Liver (tissue), 9 donors: ENCODE results near the gene BLID. TPM values are rescaled to one million over a fixed set of nuclear protein-coding genes. Genes with fewer than 3 reads are reported as not detected.

ENCODE experiments used
- DNase-seq: peaks from one replicate; pipeline ENCODE4 v3.0.0-alpha.2; 2017; ENCODE audit warnings: low spot score
- H3K27ac ChIP-seq, 2 donors: one replicate each; pipeline ENCODE4 v1.7.0; 2013; ENCODE audit warnings: inconsistent platforms in 2 of 2, low read length in 2 of 2, control low read depth in 1 of 2, low read depth in 1 of 2, mild to moderate bottlenecking in 1 of 2
- H3K27me3 ChIP-seq, 4 donors: one replicate each; pipeline versions ENCODE4 v1.6.1 to v1.7.0; 2013; ENCODE audit warnings: low read length in 3 of 4, inconsistent platforms in 1 of 4, mild to moderate bottlenecking in 1 of 4, moderate library complexity in 1 of 4; ENCODE audit not compliant: control insufficient read depth in 4 of 4, insufficient read depth in 4 of 4
- H3K36me3 ChIP-seq, 4 donors: one replicate each; pipeline versions ENCODE4 v1.6.1 to v1.7.0; 2013; ENCODE audit warnings: low read length in 3 of 4, mild to moderate bottlenecking in 3 of 4, low read depth in 1 of 4, moderate library complexity in 1 of 4; ENCODE audit not compliant: control insufficient read depth in 4 of 4, insufficient read depth in 3 of 4
- H3K4me1 ChIP-seq, 4 donors: one replicate each; pipeline versions ENCODE4 v1.6.1 to v1.7.0; 2013; ENCODE audit warnings: low read length in 3 of 4, mild to moderate bottlenecking in 3 of 4, moderate library complexity in 1 of 4; ENCODE audit not compliant: control insufficient read depth in 4 of 4, insufficient read depth in 4 of 4
- H3K4me3 ChIP-seq, 3 donors: one replicate each; pipeline versions ENCODE4 v1.6.1 to v1.7.0; 2013; ENCODE audit warnings: low read length in 3 of 3, control low read depth in 1 of 3, low read depth in 1 of 3, mild to moderate bottlenecking in 1 of 3
- H3K9ac ChIP-seq, 2 donors: one replicate each; pipeline ENCODE4 v1.7.0; 2013; ENCODE audit warnings: low read length in 2 of 2, mild to moderate bottlenecking in 2 of 2, moderate library complexity in 2 of 2, control low read depth in 1 of 2, low read depth in 1 of 2
- H3K9me3 ChIP-seq, 4 donors: one replicate each; pipeline versions ENCODE4 v1.6.1 to v1.7.0; 2013; ENCODE audit warnings: low read length in 3 of 4; ENCODE audit not compliant: control insufficient read depth in 4 of 4
- EGR1 ChIP-seq, 2 donors: IDR thresholded peaks; 2 replicates each; pipeline ENCODE4 v1.6.1; 2016 to 2018; ENCODE audit warnings: antibody characterized with exemption in 2 of 2, low read depth in 2 of 2
- FOXA1 ChIP-seq: IDR thresholded peaks from 2 replicates; pipeline ENCODE4 v1.6.1; 2016; ENCODE audit warnings: antibody characterized with exemption
- FOXA2 ChIP-seq: IDR thresholded peaks from 2 replicates; pipeline ENCODE4 v1.6.1; 2016; ENCODE audit warnings: antibody characterized with exemption
- GABPA ChIP-seq, 2 donors: IDR thresholded peaks in 1 of 2; conservative IDR thresholded peaks in 1 of 2; 2 replicates each; pipeline ENCODE4 v1.6.1; 2016; ENCODE audit warnings: antibody characterized with exemption in 2 of 2, mild to moderate bottlenecking in 1 of 2, moderate library complexity in 1 of 2
- HNF4A ChIP-seq, 2 donors: conservative IDR thresholded peaks; 2 replicates each; pipeline ENCODE4 v1.6.1; 2016; ENCODE audit warnings: antibody characterized with exemption in 2 of 2, mild to moderate bottlenecking in 2 of 2
- HNF4G ChIP-seq: IDR thresholded peaks from 2 replicates; pipeline ENCODE4 v1.6.1; 2016; ENCODE audit warnings: antibody characterized with exemption
- JUND ChIP-seq, 2 donors: IDR thresholded peaks; 2 replicates each; pipeline ENCODE4 v1.6.1; 2016; ENCODE audit warnings: antibody characterized with exemption in 2 of 2
- NR2F2 ChIP-seq: IDR thresholded peaks from 2 replicates; pipeline ENCODE4 v1.6.1; 2016; ENCODE audit warnings: antibody characterized with exemption
- RAD21 ChIP-seq, 2 donors: IDR thresholded peaks; 2 replicates each; pipeline ENCODE4 v1.6.1; 2016; ENCODE audit warnings: antibody characterized with exemption in 2 of 2, mild to moderate bottlenecking in 2 of 2
- REST ChIP-seq: IDR thresholded peaks from 2 replicates; pipeline ENCODE4 v1.6.1; 2016; ENCODE audit warnings: antibody characterized with exemption, mild to moderate bottlenecking
- RXRA ChIP-seq, 2 donors: IDR thresholded peaks; 2 replicates each; pipeline ENCODE4 v1.6.1; 2017 to 2018; ENCODE audit warnings: antibody characterized with exemption in 2 of 2, mild to moderate bottlenecking in 1 of 2
- SP1 ChIP-seq: IDR thresholded peaks from 2 replicates; pipeline ENCODE4 v1.6.1; 2018; ENCODE audit warnings: antibody characterized with exemption, mild to moderate bottlenecking
- TAF1 ChIP-seq: conservative IDR thresholded peaks from 2 replicates; pipeline ENCODE4 v1.6.1; 2016; ENCODE audit warnings: antibody characterized with exemption, mild to moderate bottlenecking
- YY1 ChIP-seq: IDR thresholded peaks from 2 replicates; pipeline ENCODE4 v1.6.1; 2016; ENCODE audit warnings: antibody characterized with exemption, mild to moderate bottlenecking
- WGBS: extraction: QIAGEN DNeasy Blood & Tissue Kit; methylation state at CpG from one replicate; pipeline ENCODE4 v1.1.7; 2013; 5-methylcytosine and 5-hydroxymethylcytosine counted together
- polyA plus RNA-seq, 2 donors: library from polyadenylated mRNA; stranded (reverse) in 1 of 2; unstranded in 1 of 2; fragments of 200-250 nt in 1 of 2; fragments of >200 nt in 1 of 2; fragmentation: Nextera tagmentation in 1 of 2; extraction: Ambion mirVana in 1 of 2; gene quantifications; one replicate each; pipeline versions ENCODE4 v1.2.1 to v1.2.3, GENCODE V29; 2013 to 2015
- total RNA-seq, 2 donors: library from RNA; depleted of rRNA; stranded (reverse); fragments of >200 nt; gene quantifications; one replicate each; pipeline ENCODE4 v1.2.3, GENCODE V29; 2014
- TF ChIP-seq, protein P1 (sequence below): IDR thresholded peaks from 2 replicates; pipeline ENCODE4 v1.6.1; 2016; ENCODE audit warnings: antibody characterized with exemption
- TF ChIP-seq, protein P2 (sequence below): fragments of 150-350 bp; IDR thresholded peaks from 2 replicates; pipeline ENCODE4 v1.5.1; 2017; ENCODE audit warnings: improper control_type of control experiment, low read depth, low read length; ENCODE audit not compliant: missing input control
- TF ChIP-seq, protein P3 (sequence below): IDR thresholded peaks from 2 replicates; pipeline ENCODE4 v1.6.1; 2016; ENCODE audit warnings: antibody characterized with exemption
- TF ChIP-seq, protein P4 (sequence below): IDR thresholded peaks from 2 replicates; pipeline ENCODE4 v1.6.1; 2016; ENCODE audit warnings: antibody characterized with exemption
- donor health status: healthy.
- donor health status: healthy.
- donor health status: healthy.
- donor health status: healthy.
- donor health status: healthy.

BLID gene
- total and polyA plus RNA-seq, 4 donors: 0.18 to 0.84 (median 0.33) TPM; not detected in 1

- Histone ChIP-seq H3K4me3 (no peak overlapping the region), H3K27ac (no peak overlapping the region)
Measured at GRCh38 chr11:122098261-122098980, 17.6 kb downstream of the BLID start.

More at GRCh38 chr11:122098261-122098980, 17.6 kb downstream of the BLID start:
- no peaks in the 10 kb centered on the region for H3K27me3 ChIP-seq
- H3K9me3 ChIP-seq: no peaks in the 10 kb centered on the region
- no peak overlapping the region for H3K9ac ChIP-seq
- H3K36me3 ChIP-seq: no peaks in the 10 kb centered on the region
- 89% methylated on average over 7 of the region's 7 CpGs for WGBS
- no peak for DNase-seq
- TF ChIP-seq HNF4A (conservative IDR thresholded peaks at IDR 0.05) (no peak), HNF4G (no peak), SP1 (no peak), GABPA (IDR thresholded peaks at IDR 0.05 in 1 of 2, conservative IDR thresholded peaks at IDR 0.05 in 1 of 2) (no peak), YY1 (no peak), RXRA (IDR thresholded peaks at IDR 0.05) (no peak), FOXA2 (no peak), FOXA1 (no peak), TAF1 (no peak), EGR1 (IDR thresholded peaks at IDR 0.05; ENCODE audit: low read depth in 2 of 2) (no peak), RAD21 (IDR thresholded peaks at IDR 0.05) (no peak), NR2F2 (no peak), JUND (IDR thresholded peaks at IDR 0.05) (no peak), REST (no peak)
- TF ChIP-seq, protein P1, sequence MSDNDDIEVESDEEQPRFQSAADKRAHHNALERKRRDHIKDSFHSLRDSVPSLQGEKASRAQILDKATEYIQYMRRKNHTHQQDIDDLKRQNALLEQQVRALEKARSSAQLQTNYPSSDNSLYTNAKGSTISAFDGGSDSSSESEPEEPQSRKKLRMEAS: no peak
- TF ChIP-seq, protein P2, sequence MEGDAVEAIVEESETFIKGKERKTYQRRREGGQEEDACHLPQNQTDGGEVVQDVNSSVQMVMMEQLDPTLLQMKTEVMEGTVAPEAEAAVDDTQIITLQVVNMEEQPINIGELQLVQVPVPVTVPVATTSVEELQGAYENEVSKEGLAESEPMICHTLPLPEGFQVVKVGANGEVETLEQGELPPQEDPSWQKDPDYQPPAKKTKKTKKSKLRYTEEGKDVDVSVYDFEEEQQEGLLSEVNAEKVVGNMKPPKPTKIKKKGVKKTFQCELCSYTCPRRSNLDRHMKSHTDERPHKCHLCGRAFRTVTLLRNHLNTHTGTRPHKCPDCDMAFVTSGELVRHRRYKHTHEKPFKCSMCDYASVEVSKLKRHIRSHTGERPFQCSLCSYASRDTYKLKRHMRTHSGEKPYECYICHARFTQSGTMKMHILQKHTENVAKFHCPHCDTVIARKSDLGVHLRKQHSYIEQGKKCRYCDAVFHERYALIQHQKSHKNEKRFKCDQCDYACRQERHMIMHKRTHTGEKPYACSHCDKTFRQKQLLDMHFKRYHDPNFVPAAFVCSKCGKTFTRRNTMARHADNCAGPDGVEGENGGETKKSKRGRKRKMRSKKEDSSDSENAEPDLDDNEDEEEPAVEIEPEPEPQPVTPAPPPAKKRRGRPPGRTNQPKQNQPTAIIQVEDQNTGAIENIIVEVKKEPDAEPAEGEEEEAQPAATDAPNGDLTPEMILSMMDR: no peak
- TF ChIP-seq, protein P3, sequence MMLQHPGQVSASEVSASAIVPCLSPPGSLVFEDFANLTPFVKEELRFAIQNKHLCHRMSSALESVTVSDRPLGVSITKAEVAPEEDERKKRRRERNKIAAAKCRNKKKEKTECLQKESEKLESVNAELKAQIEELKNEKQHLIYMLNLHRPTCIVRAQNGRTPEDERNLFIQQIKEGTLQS: no peak
- TF ChIP-seq, protein P4, sequence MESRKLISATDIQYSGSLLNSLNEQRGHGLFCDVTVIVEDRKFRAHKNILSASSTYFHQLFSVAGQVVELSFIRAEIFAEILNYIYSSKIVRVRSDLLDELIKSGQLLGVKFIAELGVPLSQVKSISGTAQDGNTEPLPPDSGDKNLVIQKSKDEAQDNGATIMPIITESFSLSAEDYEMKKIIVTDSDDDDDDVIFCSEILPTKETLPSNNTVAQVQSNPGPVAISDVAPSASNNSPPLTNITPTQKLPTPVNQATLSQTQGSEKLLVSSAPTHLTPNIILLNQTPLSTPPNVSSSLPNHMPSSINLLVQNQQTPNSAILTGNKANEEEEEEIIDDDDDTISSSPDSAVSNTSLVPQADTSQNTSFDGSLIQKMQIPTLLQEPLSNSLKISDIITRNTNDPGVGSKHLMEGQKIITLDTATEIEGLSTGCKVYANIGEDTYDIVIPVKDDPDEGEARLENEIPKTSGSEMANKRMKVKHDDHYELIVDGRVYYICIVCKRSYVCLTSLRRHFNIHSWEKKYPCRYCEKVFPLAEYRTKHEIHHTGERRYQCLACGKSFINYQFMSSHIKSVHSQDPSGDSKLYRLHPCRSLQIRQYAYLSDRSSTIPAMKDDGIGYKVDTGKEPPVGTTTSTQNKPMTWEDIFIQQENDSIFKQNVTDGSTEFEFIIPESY: no peak
- no peaks in the 10 kb centered on the region for H3K4me1 ChIP-seq
